Left colon (tissue), 2 donors: ENCODE results near the gene ZNHIT2. TPM values are rescaled to one million over a fixed set of nuclear protein-coding genes. Genes with fewer than 3 reads are reported as not detected.

Experiments used
- ATAC-seq: fragments of 200-7000 bp; cut with Tn5 transposase; one replicate; pipeline ENCODE4 v1.9.1; 2020; ENCODE audit warnings: mild to moderate bottlenecking, moderate library complexity
- DNase-seq, 2 donors: peaks; one replicate each; pipeline ENCODE4 v3.0.0-alpha.2; 2020
- intact Hi-C, 2 donors: fragments of 100-400 bp; cut with DNase I in 1 of 2; cut with micrococcal nuclease in 1 of 2; formaldehyde crosslinking; loops; one replicate each; pipeline versions ENCODE4 v1.11.2 to v1.14.0; 2022; cut with DNase I, micrococcal nuclease
- microRNA-seq, 2 donors: library from miRNA; unstranded; fragments of <30 nt; microRNA quantifications; one replicate each; pipeline versions ENCODE4 v1.1.0 to v1.2.0, GENCODE V29; 2020
- total RNA-seq, 2 donors: library from RNA; stranded (reverse); fragmentation: NEBNext Ultra II Directional; extraction: Animal tissue kit (Norgen Biotek cat#: 25700); gene quantifications; one replicate each; pipeline ENCODE4 v1.2.1, GENCODE V29; 2021
- donor health status: DM: no; HTN: no; CAD: no.
- donor health status: DM: yes; HTN: yes; CAD: no.

ZNHIT2 gene
- total RNA-seq, 2 donors from 2014 or later: 7.3 to 9.7 TPM

- DNase-seq: no peak
- no peak for ATAC-seq
- intact Hi-C loops: no loop called here
These were observed 30.7 kb downstream of the ZNHIT2 start for GRCh38 chr11:65086809-65087208.

GRCh38 chr11:65085446-65085845, 32.1 kb downstream of the ZNHIT2 start:
- intact Hi-C loops: no loop called here
- DNase-seq (no peak), ATAC-seq (no peak)

- intact Hi-C loops: no loop called here
- ATAC-seq (peak; percentile 7), DNase-seq (no peak)
These were observed 32.7 kb downstream of the ZNHIT2 start for GRCh38 chr11:65084598-65085375.

DNA sequence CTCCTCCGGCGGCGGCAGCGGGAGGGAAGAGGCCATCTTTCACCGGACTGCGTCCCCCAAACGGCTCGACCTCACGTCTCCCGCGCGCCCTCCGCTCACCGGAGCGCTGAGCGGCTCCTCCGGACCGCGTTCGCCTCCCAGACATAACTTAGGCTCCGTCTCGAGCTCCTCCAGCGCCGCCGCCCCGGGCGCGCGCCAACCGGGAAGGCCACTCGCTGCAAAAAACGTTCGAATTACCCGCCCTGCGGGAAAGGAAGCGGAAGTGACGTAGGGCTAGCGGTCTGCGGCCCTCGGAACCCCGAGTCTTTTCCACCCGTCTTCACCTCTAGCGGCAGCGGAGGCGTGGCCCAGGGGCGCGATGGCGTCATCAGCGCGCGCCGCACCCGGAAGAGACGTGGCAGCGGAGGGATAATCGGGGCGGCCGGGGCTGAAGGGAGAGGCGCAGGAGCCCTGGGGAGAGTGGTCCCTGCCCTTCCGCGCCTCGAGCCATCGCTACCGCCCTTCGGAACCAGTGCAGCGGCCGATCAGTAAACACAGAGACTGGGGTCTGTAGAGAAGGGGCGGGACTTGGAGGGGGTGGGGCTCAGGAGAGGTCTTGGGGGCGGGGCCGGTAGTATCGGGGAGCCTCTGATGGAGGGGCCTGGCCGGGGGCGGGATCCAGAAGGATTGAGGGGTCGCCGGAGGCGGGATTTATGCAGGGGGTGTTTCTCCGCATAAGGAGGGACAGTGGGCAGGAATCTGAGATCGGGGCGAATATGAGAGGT, 33.5 kb downstream of the ZNHIT2 start, which contains the start of the genes CDCA5 and ZFPL1:
Gene CDCA5 (minus strand): TSS at position 207 of the 764 bp plus-strand sequence. CDS start 62 bp downstream, at position 145.
Gene ZFPL1 (plus strand): TSS at position 389 of the 764 bp plus-strand sequence. CDS start 477 bp downstream, outside the sequence.
- ATAC-seq: peak; percentile 98
- intact Hi-C loops: no loop called here
- peak; percentile 93 to 95 for DNase-seq

GRCh38 chr11:65083134-65083833, 34.2 kb downstream of the ZNHIT2 start:
- ATAC-seq (no peak), DNase-seq (no peak)
- intact Hi-C loops: no loop called here

DNA sequence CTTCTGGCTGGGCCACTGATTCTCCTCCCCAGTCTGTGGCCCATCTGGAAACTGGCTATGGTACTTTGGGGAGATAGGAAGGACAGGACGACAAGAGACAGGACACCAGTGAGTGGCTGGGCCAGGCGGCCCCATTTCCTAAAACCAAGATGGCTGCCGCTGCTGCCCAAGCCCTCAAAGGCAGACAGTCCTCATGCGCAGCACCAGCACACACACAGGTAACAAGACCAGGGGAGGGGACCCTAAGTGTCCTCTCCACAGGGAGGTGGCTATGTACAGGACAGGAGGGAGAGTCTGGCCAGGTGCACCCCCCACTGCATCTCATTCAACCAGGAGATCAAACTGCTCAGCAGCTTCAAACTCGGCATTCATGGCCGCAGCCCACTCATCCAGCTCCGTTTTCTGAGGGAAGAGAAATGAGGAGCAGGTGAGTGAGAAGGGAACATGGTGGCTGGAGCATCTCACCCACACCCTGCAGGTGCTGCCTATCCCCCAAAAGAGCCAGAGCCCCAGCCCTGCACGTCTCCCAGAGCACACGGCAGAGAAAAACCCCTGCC, 38.6 kb downstream of the ZNHIT2 start:
- ATAC-seq (no peak), DNase-seq (no peak)
- intact Hi-C loops: no loop called here

GRCh38 chr11:65078151-65078550, 39.4 kb downstream of the ZNHIT2 start:
- peak; percentile 61 to 86 for DNase-seq
- peak; percentile 98 for ATAC-seq
- intact Hi-C loops: no loop called here

DNA sequence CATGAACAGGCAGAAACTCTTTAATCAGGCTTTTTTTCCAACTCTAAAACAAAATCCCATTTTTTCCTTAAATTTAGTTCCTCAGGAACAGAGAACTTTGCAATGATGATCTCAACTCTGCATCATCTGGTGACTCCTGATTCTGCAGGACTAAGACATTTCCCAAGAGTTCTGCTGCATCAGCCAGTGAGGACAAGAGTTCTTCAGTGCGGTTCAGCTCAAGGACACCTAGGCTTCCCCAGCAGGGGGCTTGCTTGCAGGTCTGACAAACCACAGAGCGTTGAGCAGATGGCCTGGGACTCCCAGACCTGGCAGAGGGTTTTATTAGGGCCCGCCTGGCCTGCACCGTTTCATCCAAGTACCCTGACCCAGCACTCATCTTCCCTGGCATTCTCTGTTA, 40.0 kb downstream of the ZNHIT2 start:
- intact Hi-C loops: no loop called here
- ATAC-seq: no peak
- DNase-seq: no peak

- no peak for ATAC-seq
- intact Hi-C loops: no loop called here
These were observed 44.9 kb downstream of the ZNHIT2 start for GRCh38 chr11:65072631-65072966.

GRCh38 chr11:65071907-65072630, 45.4 kb downstream of the ZNHIT2 start:
- DNase-seq (no peak), ATAC-seq (no peak)
- intact Hi-C loops: no loop called here

More at GRCh38 chr11:65072631-65072966, 44.9 kb downstream of the ZNHIT2 start:
- DNase-seq: no peak

DNA sequence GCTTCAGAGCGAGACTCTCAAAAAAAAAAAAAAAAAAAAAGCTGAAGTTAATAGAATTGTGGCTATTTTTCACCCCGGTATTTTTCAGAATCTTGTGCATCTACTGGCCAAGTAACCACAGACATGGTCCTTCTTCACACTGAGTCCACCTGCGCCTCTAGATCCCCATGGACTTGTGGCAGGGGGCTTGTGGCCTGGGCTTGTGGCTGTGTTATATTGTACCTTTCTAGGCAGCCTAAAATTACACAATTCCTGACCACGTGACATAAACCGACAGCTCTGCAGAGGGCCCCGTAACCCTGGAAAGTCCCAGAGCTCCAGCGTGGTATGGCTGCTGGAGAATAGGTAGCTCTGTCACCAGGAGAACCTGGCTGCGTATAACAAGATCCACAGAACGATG, 48.3 kb downstream of the ZNHIT2 start:
- ATAC-seq (no peak), DNase-seq (no peak)
- intact Hi-C loops: no loop called here

DNA sequence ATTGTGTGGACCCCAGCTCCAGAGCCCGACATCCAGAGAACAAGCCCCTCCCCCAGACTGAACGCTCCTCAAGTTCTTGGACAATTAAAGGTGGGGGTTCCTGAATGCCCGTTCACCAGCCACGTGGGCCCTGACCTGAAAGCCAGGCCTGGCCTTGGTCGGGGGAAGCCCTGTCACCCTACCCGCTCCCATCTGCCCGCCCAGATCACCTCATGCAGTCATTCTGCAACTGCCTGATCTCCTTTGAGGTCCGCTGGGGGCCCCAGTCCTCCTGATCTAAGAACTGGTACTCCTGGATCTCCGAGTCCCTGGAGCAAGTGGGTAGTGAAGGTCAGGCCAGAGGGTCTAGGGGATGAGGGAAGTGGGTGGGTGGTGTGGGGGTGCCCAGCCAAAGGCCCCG, 50.1 kb downstream of the ZNHIT2 start:
- intact Hi-C loops: no loop called here
- DNase-seq (no peak), ATAC-seq (no peak)

DNA sequence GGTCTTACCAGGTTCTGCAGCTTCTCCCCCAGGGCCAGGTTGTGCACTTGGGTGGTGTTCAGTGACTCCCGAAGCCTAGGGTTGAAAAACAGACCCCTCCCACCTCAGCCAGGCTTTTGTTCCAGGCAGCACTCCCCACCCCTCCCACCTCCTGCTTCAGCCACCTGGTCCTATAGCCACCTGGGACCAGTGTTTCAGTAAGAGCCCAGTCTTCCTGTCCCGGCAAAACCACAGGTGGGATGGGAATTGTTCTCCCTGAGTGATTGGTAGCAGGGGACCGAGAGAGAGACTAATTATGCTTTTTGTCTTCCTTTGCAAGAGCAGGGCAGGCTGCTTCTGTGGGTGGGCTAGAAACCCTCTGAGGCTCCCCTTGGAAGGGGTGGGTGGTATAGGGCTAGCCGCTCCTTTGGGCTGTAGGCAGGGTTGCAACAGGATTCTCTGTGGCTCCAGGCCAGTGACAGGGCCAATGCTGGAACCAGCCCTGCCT, 50.7 kb downstream of the ZNHIT2 start:
- intact Hi-C loops: no loop called here
- no peak for DNase-seq
- no peak for ATAC-seq

Small RNA genes within 50 kb of the gene (microRNA-seq; reads per million reads assigned to microRNA genes)
- gene MIR6751: 0 reads per million in 2 donors

Other genes starting within 250 kb of the ZNHIT2 start
- 10 to 100 TPM; 76.1 to 91.5 TPM for gene EHD1, start 239.1 kb downstream of the ZNHIT2 start, total RNA-seq
- gene ATG2A, start 200.5 kb downstream of the ZNHIT2 start, total RNA-seq: 10 to 100 TPM; 25.3 to 43.4 TPM
- 10 to 100 TPM; 25.1 to 39.6 TPM for gene PPP2R5B, start 193.0 kb downstream of the ZNHIT2 start, total RNA-seq
- not detected for gene GPHA2, start 181.8 kb downstream of the ZNHIT2 start, total RNA-seq
- gene MAJIN, start 145.6 kb downstream of the ZNHIT2 start, total RNA-seq: not detected
- gene BATF2, start 120.7 kb downstream of the ZNHIT2 start, total RNA-seq: 10 to 100 TPM; 17.4 to 17.6 TPM
- 10 to 100 TPM; 59.1 to 60.3 TPM for gene ARL2, start 103.5 kb downstream of the ZNHIT2 start, total RNA-seq
- gene SNX15, start 90.3 kb downstream of the ZNHIT2 start, total RNA-seq: 10 to 100 TPM; 38.9 to 41.4 TPM
- gene SAC3D1, start 76.5 kb downstream of the ZNHIT2 start, total RNA-seq: 10 to 100 TPM; 11.1 to 11.6 TPM
- gene NAALADL1, start 59.1 kb downstream of the ZNHIT2 start, total RNA-seq: 10 to 100 TPM in 1 of 2 donors, 1 to 10 TPM in 1; 7.8 to 34.1 TPM
- gene CDCA5, start 33.7 kb downstream of the ZNHIT2 start, total RNA-seq: 1 to 10 TPM; 3.0 to 7.3 TPM
- 10 to 100 TPM; 45.3 to 45.6 TPM for gene ZFPL1, start 33.5 kb downstream of the ZNHIT2 start, total RNA-seq
- 100 to 1,000 TPM; 174 to 186 TPM for gene VPS51, start 21.5 kb downstream of the ZNHIT2 start, total RNA-seq
- 10 to 100 TPM; 24.6 to 36.0 TPM for gene TM7SF2, start 5.8 kb downstream of the ZNHIT2 start, total RNA-seq
- 100 to 1,000 TPM; 701 to 737 TPM for gene FAU, start 4.4 kb upstream of the ZNHIT2 start, total RNA-seq
- 10 to 100 TPM; 47.0 to 54.5 TPM for gene MRPL49, start 4.6 kb upstream of the ZNHIT2 start, total RNA-seq
- gene SYVN1, start 16.8 kb upstream of the ZNHIT2 start, total RNA-seq: 10 to 100 TPM; 64.5 to 70.4 TPM
- not detected for gene SPDYC, start 52.5 kb upstream of the ZNHIT2 start, total RNA-seq
- 100 to 1,000 TPM; 316 to 367 TPM for gene CAPN1, start 64.2 kb upstream of the ZNHIT2 start, total RNA-seq
- 1 to 10 TPM; 4.3 to 9.8 TPM for gene POLA2, start 144.3 kb upstream of the ZNHIT2 start, total RNA-seq
- gene CDC42EP2, start 197.2 kb upstream of the ZNHIT2 start, total RNA-seq: 10 to 100 TPM; 10.3 to 16.2 TPM
- gene DPF2, start 216.2 kb upstream of the ZNHIT2 start, total RNA-seq: 10 to 100 TPM; 25.9 to 33.1 TPM
- gene TIGD3, start 237.1 kb upstream of the ZNHIT2 start, total RNA-seq: under 1 TPM; 0.20 to 0.61 TPM